Measurements from ENCODE around the gene NAXE.

GRCh38 chr1:156608036-156608674 lies 16.6 kb downstream of the NAXE start:
- TF ChIP-seq, protein P1, sequence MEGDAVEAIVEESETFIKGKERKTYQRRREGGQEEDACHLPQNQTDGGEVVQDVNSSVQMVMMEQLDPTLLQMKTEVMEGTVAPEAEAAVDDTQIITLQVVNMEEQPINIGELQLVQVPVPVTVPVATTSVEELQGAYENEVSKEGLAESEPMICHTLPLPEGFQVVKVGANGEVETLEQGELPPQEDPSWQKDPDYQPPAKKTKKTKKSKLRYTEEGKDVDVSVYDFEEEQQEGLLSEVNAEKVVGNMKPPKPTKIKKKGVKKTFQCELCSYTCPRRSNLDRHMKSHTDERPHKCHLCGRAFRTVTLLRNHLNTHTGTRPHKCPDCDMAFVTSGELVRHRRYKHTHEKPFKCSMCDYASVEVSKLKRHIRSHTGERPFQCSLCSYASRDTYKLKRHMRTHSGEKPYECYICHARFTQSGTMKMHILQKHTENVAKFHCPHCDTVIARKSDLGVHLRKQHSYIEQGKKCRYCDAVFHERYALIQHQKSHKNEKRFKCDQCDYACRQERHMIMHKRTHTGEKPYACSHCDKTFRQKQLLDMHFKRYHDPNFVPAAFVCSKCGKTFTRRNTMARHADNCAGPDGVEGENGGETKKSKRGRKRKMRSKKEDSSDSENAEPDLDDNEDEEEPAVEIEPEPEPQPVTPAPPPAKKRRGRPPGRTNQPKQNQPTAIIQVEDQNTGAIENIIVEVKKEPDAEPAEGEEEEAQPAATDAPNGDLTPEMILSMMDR (IDR thresholded peaks at IDR 0.05) = peak; percentile 61 to 85 (median 75)
- no peak for TF ChIP-seq POLR2AphosphoS5 (IDR thresholded peaks at IDR 0.05)
- TF ChIP-seq POLR2A (IDR thresholded peaks at IDR 0.05) = no peak
